Right hindlimb (tissue), 1 donor: Measurements from ENCODE around the gene CEP131.
"Not testable (repeated sequence)": the region's sequence is repeated elsewhere in the genome, so short reads cannot be mapped to it uniquely, and the experiment has no call there.

Source experiments
- DNase-seq: peaks from one replicate; pipeline ENCODE4 v3.0.0-alpha.2; 2018

Gene CEP131

GRCh38 chr17:81238490-81238814 is 15.7 kb upstream of the CEP131 start:
- DNase-seq = no peak

- DNase-seq = no peak
Measured at GRCh38 chr17:81237591-81238489, 15.1 kb upstream of the CEP131 start.

DNA sequence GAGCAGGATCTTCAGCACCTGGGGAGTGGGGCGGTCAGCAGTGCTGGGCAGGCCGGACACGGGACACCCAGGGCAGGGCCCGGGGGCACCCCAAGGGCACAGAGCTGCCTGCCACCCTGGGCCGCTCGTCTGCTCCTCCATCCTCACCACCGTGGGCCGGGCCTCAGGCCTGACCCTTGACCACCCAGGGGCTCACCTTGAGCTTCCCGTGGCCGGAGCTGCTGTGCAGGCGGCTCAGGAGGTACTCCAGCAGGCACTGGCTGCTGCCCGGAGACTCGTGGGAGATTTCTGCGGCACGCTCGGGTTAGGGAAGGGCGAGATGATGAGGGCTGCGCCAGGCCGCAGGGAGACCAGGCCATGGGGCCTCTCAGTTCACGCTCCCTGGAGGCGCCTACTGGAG is 14.0 kb upstream of the CEP131 start:
- no peak for DNase-seq

GRCh38 chr17:81235822-81236740 is 13.3 kb upstream of the CEP131 start:
- DNase-seq = no peak

- no peak for DNase-seq
Measured at GRCh38 chr17:81234940-81235821, 12.4 kb upstream of the CEP131 start.

DNA sequence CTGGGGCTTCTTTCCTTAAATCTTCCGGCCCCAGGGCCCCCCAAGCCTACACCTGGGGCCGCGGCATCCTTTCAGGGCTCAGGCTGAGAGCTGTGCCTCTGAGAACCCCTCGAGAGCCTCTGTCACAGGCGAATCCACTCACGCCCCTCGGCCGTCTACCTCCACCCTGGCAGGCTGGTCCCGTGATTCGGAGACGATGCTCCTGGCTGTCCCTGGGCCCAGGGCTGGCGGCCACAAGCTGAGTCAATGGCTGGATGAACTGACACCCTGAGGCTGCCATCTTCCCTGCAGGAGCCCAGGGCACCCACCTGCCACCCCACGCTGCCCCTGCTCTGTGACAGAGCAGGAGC is 11.7 kb upstream of the CEP131 start:
- DNase-seq = no peak

GRCh38 chr17:81233811-81234505 is 11.2 kb upstream of the CEP131 start:
- DNase-seq = no peak

GRCh38 chr17:81233316-81233715 is 10.6 kb upstream of the CEP131 start:
- DNase-seq = no peak

DNA sequence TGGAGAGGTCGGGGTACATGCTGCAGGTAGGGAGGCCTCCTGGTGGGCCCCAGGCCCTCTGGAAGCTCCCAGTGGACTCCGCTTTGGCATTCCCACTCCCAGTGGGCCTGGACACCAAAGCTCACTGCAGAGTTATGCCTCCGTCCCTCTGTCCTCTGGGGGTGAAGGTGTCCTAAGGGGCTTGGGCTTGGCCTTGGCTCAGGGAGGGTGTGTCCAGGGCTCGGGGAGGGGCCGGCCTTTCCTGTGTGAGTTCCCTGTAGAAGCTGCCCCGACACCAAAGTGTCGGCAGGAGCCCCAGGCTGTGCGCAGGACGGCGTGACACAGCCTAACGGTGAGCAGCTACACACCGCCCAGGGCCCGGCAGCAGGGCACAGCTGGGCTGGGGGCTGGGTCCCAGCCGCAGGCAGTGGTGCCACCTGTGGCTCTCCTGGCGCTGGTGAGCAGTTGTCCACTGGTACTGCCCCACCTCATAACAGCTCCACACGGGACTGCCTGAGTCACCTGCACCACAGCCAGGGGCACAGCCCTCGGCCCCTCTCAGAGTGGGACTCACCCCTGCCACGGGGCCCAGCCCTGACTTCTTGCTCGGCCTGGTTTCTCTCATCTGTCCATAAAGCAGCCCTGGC is 10.0 kb upstream of the CEP131 start:
- no peak for DNase-seq

DNA sequence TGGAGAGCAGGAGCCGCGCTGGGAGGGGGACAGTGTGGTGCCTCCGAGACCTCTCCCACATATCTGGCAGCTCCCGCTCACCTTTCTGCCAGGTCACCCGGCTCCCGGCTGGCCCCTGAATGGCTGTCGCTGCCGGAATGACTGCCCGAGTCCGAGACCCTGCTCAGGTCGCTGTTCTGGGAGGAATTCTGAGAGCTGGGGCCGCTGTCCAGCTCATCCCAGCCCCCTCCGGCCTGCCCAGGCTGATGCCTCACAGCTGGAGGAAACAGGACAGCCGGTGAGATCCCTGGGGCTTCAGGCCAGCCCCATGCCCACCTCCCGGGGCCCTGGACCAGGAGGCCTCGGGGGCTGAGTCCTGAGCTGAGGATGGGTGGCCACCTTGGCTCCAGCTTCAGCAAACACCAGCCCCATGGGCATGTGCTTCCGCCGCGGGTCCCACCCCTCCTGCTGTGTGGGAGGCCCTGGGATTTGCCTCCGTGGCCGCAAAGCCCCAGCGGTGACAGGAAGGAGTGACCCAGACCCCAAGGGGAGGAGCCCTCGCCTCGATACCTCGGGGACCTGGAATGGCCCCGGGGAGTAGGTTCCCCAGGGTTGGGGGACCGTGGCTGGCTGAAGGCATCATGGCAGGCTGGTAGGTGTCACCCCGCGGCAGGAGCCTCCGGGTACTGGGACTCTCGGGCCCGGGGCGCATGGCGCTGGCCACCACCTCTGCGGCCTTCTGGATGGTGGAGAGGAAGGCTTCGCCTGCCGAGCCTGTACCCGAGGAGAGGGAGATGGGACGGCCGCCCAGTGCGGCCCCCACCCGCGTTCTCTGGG is 9.2 kb upstream of the CEP131 start:
- no peak for DNase-seq

DNA sequence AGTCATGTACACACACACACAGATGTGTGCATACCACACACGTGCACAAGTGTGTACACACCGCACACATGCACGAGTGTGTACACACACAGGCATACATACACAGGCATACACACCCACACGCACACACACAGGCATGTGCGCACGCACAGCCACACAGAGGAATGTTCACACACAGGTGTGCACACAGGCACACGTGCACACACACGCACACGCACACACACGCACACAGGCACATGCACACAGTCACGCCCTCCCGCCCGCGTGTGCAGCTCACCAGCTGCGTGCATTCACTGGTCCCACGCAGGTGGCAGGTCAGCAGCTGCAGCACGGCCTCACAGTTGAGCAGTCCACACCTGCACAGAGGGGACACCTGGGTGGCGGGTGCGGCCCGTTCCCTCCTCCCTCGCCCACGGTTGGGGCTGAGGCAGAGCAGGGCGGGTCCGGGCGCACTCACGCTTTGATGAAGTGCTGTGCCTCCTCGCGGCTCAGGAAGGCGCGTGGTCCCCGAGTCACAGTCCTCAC is 8.4 kb upstream of the CEP131 start:
- DNase-seq = no peak

DNA sequence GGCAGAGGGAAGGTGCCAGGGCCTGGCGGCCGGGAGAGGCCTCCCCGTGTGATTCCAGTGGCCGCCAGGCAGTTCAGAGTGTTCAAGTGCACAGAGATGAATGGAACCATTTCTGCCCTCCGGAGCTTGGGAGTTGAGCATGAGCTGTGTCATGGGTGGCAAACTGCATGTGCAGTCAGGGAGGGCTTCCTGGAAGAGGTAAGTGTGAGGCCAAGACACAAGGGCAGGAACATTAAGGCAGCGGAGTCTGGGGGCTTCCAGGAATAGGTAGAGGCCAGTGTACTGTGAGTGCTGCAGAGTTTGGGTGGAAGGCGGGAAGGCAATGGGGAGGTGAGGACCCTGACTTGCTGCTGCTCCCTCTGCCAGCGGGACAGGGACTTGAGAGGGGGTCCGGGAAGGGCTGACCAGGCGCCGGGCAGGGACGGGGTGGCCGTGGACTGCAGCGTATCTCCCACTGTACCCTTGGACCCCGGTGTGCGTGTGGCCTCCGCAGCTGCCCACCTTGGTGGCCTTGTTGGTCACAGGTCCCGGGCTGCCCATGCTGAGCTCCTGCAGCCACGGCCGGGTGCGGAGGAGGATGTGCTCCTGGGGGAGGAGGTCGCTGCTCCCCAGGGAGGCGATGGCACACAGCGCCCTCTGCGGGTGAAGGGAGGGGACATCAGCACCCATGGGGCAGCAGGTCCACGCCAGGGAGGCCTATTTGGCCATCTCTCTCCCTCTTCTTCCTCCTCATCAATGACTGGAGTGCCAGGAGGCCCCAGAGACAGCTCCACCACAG is 7.5 kb upstream of the CEP131 start:
- DNase-seq = no peak

- DNase-seq = no peak
Measured at GRCh38 chr17:81229666-81229920, 6.8 kb upstream of the CEP131 start.

DNA sequence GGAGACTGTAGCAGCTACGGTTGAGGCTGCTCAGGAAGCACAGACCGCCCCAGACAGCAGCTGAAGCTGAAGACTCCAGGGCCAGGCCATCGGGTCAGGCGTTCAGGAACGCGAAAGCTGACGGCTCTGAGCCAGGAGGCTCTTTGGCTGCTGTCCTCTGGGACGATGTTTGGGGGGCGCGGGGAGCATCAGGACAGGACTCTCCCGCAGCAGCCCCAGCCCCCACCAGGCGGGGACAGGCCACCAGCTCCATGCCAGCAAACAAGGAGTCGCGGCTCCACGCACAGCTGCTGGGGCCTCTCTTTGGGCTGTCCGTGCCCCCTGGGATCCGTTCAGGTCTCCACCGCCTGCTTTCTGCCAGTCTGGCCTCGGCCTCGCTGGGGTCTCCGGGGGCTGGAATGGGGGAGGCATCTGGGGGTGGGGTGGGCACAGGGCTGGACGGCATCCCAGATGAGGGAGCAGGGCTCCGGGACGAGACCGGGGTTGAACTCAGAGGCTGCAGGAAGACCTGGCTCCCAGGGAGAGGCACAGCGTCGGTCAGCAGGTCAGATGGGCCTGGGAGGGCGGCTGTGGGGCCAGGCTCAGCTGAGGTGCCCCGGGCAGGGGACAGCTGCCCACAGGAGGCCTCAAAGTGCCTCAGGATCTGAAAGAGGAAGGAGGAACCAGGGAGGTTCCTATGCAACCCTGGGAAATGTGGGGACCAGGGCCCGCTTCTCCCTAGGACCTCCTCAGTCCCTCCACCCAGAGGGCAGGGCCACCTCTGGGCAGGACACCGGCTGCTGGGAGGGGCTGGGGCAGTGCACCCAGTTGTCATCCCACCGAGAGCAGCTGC is 6.3 kb upstream of the CEP131 start:
- no peak for DNase-seq

DNA sequence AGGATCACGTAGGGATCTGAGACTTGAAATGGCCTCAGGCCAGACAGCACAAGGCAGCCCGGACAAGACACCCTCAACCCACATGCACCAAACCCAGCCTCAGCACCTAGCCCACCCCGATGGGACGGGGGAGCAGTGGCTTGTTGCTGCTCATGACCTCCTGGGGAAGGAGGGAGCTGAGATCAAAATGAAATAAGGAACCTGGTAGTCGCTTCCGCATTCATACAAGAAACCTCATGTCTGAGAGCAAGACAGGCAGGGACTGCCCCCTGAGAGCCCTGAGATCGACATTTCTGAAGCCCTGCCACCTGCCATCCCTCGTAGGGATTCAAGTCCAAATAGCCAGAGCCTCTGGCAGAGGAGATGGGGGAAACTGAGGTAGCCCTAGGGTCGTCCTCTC is 5.7 kb upstream of the CEP131 start:
- no peak for DNase-seq

GRCh38 chr17:81227630-81228029 is 4.9 kb upstream of the CEP131 start:
- DNase-seq = not testable (repeated sequence)

DNA sequence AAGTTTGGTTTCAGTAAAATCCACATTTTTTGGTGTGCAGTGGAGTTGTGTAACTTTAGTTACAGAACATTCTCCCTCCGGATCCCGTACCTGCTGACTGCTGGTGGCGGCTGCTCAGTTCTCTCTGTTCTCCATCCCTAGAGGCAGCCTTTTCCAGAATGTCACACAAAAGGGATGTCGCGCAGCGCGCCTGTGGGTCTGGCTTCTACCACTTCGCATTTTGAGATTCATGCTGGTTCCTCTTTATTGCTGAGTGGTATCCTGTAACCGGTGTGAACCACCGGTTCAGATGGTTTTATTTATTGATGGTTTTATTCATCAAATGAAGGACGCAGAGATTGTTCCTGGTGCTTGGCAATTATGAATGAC is 981 bp upstream of the CEP131 start:
- DNase-seq = no peak

GRCh38 chr17:81222620-81222905 is 202 bp downstream of the CEP131 start:
- DNase-seq = no peak

GRCh38 chr17:81221842-81222619 is 734 bp downstream of the CEP131 start:
- DNase-seq = no peak
